SKM-1 (cell line): ENCODE results near the gene EDEM1.
A peak's percentile ranks its signal among the peaks of the same experiment; 100 is the strongest.
"Not testable (repeated sequence)": the region's sequence is repeated elsewhere in the genome, so short reads cannot be mapped to it uniquely, and the experiment has no call there.

Source experiments
- DNase-seq: peaks from one replicate; lab custom pipeline; 2025; ENCODE audit not compliant: unreplicated experiment; lab: John Stamatoyannopoulos, UW

EDEM1 gene

GRCh38 chr3:5187156-5187919, at the start of gene EDEM1:
TSS of gene EDEM1 (plus strand) at chr3:5187707. CDS start at chr3:5187806, 99 bp downstream.
- DNase-seq = peak; percentile 92

- DNase-seq = no peak
Observed at GRCh38 chr3:5138214-5138981, 49.1 kb upstream of the EDEM1 start.

GRCh38 chr3:5140230-5140621, 47.3 kb upstream of the EDEM1 start:
- DNase-seq = no peak

GRCh38 chr3:5140839-5141238, 46.7 kb upstream of the EDEM1 start:
- no peak for DNase-seq

GRCh38 chr3:5141760-5142159, 45.7 kb upstream of the EDEM1 start:
- DNase-seq = no peak

GRCh38 chr3:5143464-5143863, 44.0 kb upstream of the EDEM1 start:
- DNase-seq = no peak

GRCh38 chr3:5144316-5144994, 43.1 kb upstream of the EDEM1 start:
- DNase-seq = peak; percentile 41

- DNase-seq = no peak
Observed at GRCh38 chr3:5145120-5145519, 42.4 kb upstream of the EDEM1 start.

GRCh38 chr3:5147152-5147551, 40.4 kb upstream of the EDEM1 start:
- DNase-seq = not testable (repeated sequence)

- DNase-seq = no peak
Observed at GRCh38 chr3:5149306-5149880, 38.1 kb upstream of the EDEM1 start.

GRCh38 chr3:5151586-5151985, 35.9 kb upstream of the EDEM1 start:
- no peak for DNase-seq

- no peak for DNase-seq
Observed at GRCh38 chr3:5153074-5153473, 34.4 kb upstream of the EDEM1 start.

GRCh38 chr3:5155241-5155640, 32.3 kb upstream of the EDEM1 start:
- DNase-seq = no peak

- no peak for DNase-seq
Observed at GRCh38 chr3:5160321-5160720, 27.2 kb upstream of the EDEM1 start.

- no peak for DNase-seq
Observed at GRCh38 chr3:5160940-5161858, 26.3 kb upstream of the EDEM1 start.

- DNase-seq = no peak
Observed at GRCh38 chr3:5162102-5162501, 25.4 kb upstream of the EDEM1 start.

- DNase-seq = no peak
Observed at GRCh38 chr3:5165698-5166097, 21.8 kb upstream of the EDEM1 start.

GRCh38 chr3:5166846-5167245, 20.7 kb upstream of the EDEM1 start:
- DNase-seq = no peak

- DNase-seq = no peak
Observed at GRCh38 chr3:5168110-5168509, 19.4 kb upstream of the EDEM1 start.

GRCh38 chr3:5169807-5170206, 17.7 kb upstream of the EDEM1 start:
- DNase-seq = no peak
